ENCODE results near the gene SFRP2.
A peak's percentile ranks its signal among the peaks of the same experiment; 100 is the strongest.

Gene SFRP2

DNA sequence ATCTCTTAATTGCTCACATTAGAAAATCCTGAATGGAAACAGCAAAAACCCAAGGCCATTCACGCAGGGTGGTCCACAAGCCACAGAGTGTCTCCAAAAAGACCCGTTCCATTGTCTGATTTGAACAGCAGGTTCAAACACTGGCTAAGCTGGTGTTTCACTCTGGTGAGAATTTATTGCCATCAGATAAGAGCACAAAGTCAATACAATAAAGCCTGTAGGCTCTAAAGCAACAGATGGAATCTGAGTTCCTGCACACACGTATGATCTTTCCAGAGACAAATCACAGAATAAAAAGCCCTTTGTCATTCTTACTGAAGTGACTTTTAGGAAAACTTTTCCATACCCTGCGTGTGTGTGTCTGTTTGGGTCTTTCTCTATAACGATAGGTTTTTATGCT, 5.1 kb upstream of the SFRP2 start:
- DNase-seq (ENCODE audit: low read depth): no peak

DNA sequence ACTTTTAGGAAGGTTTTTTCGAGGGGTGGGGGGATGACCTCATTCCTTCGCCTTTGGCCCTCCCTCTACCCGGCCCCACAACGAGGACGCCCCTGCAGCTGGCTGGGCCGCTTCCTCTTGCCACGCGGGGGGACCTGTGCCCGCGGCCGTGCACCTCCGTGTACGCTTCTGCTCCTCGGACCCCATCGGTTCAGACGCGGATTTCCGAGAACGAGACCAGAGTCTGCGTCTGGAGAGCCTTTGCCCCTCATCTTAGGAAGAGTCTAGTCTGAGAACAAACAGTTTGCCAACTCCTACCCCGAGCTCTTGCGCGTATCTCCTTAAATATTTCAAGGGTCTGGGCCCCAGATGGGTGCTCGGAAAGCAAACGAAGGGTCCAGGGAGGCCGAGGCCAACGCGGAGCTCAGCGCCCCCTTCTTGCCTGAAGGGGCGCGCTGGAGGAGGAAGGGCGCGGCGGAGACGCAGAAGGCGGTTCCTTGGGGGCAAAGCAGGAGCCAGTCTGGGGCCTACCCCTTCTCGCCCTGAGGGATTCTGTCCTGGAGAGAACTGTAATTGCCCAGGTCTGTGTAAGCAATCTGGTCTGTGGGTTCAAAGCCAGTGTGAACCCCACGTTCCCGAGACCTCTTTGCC, 3.9 kb upstream of the SFRP2 start:
- no peak for DNase-seq (ENCODE audit: low read depth)

- peak; percentile 21 for DNase-seq (ENCODE audit: low read depth)
These were observed 3.1 kb upstream of the SFRP2 start for GRCh38 chr4:153791746-153792617.

- no peak for DNase-seq (ENCODE audit: low read depth)
These were observed 2.2 kb upstream of the SFRP2 start for GRCh38 chr4:153790962-153791551.

GRCh38 chr4:153790500-153790865, 1.6 kb upstream of the SFRP2 start:
- DNase-seq (ENCODE audit: low read depth): no peak

DNA sequence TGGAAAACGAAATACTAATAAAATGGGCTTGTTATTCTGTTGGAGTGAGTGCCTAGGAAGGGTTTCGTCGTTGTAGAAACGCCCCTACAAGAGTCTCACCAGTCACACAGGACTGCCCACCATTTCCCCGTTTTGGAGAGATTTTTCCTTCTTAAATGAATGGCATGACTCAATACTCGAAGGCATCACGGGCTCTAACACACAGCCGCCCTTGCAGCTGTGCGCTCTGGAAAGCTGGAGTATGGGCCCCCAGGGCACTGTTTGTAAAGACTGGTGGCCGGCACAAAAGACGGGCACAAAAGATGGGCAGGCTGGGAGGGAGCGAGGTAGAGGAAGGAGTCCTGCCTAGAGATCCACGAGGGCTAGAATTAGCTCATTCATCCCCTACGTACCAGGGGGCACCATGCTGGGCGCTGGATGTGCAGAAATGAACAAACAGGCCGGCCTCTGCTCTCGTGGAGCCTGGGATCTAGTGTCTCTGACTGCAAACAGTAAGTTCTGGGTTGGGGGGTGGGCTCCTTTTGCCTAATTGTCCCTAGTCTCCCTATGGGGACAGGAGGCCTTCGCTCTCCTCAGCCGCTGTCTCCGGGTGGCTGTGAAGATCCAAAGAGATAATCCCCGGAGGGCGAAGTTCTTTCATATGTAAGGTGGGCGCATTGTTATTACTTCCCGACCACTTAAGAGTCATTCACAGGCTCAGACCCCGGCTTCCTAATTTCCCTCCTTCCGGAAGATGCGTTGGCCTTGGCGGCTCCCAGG, 1.0 kb upstream of the SFRP2 start:
- no peak for DNase-seq (ENCODE audit: low read depth)

DNA sequence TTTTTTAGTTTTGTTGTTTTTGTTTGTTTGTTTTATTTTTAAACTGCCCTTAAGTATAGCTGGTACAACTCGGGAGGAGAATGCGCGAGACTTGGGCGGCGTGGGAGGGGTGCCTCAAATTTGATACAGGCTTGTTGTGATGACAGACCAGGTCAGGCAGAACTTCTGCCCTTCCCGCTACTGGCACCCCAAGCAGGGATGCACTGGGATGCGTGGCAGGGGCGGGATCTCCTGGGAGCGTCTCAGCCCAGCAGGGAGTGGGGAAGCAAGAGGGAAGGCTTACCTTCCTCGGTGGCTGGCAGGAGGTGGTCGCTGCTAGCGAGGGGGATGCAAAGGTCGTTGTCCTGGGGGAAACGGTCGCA, 851 bp downstream of the SFRP2 start:
- DNase-seq (ENCODE audit: low read depth): no peak

DNA sequence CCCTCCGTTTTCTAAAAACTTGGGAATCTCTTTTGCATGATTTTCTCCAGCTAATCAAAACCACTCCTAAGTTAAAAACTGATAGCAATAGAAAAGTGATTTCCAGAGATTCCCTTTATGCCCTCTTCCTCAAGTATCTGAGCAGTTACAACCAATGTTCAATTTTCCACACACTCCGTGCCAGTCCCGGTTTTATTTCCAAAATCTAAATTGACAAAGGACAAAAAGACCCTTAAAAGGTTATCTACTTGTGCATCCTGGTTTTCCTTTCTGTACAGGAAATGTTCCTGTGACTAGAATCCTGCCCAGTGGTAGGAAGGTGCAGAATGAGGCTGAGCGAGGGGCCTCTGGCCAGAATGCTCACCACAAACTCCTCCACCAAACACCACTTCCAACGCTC, 1.3 kb downstream of the SFRP2 start:
- no peak for DNase-seq (ENCODE audit: low read depth)

- no peak for DNase-seq (ENCODE audit: low read depth)
These were observed 1.8 kb downstream of the SFRP2 start for GRCh38 chr4:153787061-153787560.

DNA sequence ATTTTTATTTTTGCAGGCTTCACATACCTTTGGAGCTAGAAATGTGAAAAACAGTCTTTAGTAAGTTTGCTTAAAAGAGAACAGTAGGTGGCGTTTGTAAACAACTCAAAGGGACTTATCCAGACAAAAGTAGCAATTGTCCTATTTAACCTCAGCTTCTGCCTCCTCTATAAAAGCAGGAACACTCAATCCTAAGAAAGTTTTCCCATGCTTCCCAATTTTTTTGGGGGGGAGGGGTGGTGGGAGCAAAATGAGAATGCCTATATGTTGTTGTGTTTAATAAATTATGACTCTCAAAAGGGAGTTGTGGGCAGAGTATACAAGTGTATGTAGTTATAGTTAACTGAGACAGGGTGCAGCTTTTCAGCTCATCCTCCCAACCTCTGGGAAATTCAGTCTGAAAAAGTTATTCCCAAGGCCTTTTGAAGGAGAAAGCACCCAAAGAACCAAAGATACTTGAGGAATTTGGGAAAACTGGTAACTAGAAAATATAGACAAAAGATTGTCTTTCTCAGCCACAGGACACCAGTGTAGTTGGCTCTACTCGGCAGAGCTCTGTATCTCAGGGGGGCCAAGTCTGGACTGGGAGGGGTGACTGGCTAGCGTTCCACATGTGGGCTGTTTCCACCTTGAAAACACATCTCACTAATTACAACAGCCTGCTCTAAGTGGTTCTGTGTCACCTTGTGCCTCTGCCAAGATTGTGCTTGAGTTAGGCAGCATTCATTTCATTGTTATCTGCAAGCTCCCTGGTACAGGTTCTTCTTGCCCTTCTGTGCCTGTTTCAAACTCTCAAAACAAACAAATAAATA, 2.8 kb downstream of the SFRP2 start:
- DNase-seq (ENCODE audit: low read depth): no peak

DNA sequence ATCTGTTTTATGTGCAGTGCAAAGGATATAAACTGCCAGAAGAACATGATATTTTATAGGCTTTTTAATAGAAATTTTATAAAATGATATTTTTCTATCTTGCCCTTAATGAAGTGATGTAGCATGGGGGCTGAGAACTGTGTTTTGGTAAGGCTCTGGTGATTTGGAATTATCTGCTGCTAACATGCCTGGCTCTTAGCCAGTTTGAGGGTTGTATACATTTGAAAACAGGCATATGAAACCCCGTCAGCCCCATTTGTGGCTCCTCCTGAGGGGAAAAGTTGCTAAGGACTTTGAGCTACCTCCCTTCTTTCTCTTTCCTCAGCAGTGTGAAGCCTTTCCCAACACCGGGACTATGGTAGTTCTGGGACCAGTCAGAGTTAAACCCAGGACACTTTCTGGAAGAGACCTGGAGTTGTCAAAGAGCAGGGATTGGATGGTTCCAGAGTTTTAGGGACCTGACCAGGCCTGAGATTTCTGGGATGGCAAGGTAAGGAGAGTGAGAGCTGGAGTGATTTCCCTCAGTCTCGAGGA, 4.7 kb downstream of the SFRP2 start:
- no peak for DNase-seq (ENCODE audit: low read depth)

DNA sequence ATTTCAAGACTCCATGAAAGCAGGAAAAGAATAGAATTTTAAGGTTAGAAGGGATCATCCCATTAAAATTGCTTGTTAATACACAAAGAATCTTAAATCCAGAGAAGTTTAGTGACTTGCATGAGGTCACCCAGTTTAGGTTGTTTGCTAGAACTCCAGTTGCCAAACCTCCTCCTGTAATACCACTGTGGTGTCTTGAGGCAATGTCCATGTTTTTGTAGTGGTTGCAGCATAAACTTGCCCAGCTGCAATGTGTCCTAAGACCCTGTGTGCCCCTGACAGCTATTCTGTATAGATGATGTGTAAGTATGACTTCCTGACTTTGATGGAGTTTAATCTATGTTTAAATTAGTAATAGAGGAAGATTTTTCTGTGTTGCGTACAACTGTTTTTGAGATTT, 6.3 kb downstream of the SFRP2 start:
- no peak for DNase-seq (ENCODE audit: low read depth)

- DNase-seq (ENCODE audit: low read depth): no peak
These were observed 7.0 kb downstream of the SFRP2 start for GRCh38 chr4:153781717-153782416.

GRCh38 chr4:153781280-153781679, 7.6 kb downstream of the SFRP2 start:
- DNase-seq (ENCODE audit: low read depth): no peak

- DNase-seq (ENCODE audit: low read depth): no peak
These were observed 8.0 kb downstream of the SFRP2 start for GRCh38 chr4:153780876-153781275.

DNA sequence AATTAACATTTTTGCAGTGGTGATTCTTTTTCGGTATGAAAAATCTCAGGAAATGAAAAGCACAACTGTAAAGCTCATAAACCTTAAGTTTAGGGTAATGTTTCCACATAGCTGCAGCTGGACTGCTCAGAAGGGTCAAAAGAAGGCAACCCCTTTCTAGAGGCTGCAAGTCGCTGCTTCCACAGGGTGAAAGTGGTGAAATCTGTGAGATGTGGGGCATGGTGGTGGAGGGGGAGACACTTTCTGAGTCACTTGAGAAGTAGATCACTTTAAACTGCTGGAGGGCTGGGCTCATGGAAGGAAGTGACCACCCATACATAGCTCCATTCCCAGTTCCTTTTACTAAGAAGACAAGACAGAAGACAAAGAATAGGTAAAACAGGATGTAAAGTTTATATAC, 8.7 kb downstream of the SFRP2 start:
- DNase-seq (ENCODE audit: low read depth): no peak

DNA sequence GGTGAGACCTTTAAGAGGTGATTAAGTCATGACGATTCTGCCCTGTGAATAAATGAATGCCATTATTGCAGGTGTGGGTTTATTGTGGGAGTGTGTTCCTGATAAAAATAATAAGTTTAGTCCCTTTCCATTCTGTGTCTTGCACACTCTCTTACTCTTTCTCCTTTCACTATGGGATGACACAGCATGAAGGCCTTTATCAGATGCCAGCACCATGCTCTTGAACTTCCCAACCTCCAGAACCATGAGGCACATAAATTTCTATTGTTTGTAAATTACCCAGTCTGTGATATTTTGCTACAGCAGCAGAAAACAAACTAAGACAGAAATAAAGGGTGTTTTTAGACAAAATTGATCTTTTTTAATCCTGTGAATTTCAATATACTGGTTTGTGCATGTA, 10.5 kb downstream of the SFRP2 start:
- DNase-seq (ENCODE audit: low read depth): no peak

- no peak for DNase-seq (ENCODE audit: low read depth)
These were observed 11.5 kb downstream of the SFRP2 start for GRCh38 chr4:153777421-153777820.

- no peak for DNase-seq (ENCODE audit: low read depth)
These were observed 12.3 kb downstream of the SFRP2 start for GRCh38 chr4:153776601-153777000.

- no peak for DNase-seq (ENCODE audit: low read depth)
These were observed 15.6 kb downstream of the SFRP2 start for GRCh38 chr4:153773236-153773690.

- no peak for DNase-seq (ENCODE audit: low read depth)
These were observed 17.8 kb downstream of the SFRP2 start for GRCh38 chr4:153771046-153771445.

Data from stimulated activated CD8-positive, alpha-beta memory T cell treated with anti-CD3 and anti-CD28 coated beads, Interleukin-7, amount 100 ng/mL, for 24 hours (primary cell).